Measurements from ENCODE around the gene MTIF3. TPM values are rescaled to one million over a fixed set of nuclear protein-coding genes. Genes with fewer than 3 reads are reported as not detected.

MTIF3 gene
- polyA plus RNA-seq, 1 experiment = 32.7 TPM

GRCh38 chr13:27432611-27433210 is 17.7 kb downstream of the MTIF3 start:
- Histone ChIP-seq H3K27me3 (ENCODE audit: control insufficient read depth, insufficient read depth, low read length) (no peaks in the 10 kb centered on the region), H3K36me3 (ENCODE audit: control insufficient read depth, insufficient read depth, low read length) (peaks cover 13% of the 10 kb centered on the region), H3K4me3 (ENCODE audit: low read depth, low read length) (no peak overlapping the region)
- DNase-seq (ENCODE audit: low read depth) = no peak
- no peak for TF ChIP-seq CTCF (IDR thresholded peaks at IDR 0.05; ENCODE audit: insufficient read depth, low read depth, low read length)
- ChIA-PET CTCF (interaction anchor here (0.6 kb wide), 1 partner anchor 394 kb away, joined by 3 read pairs; no protein-coding TSS in a partner anchor), POLR2A (no interaction called here)

GRCh38 chr13:27432180-27432579 is 18.2 kb downstream of the MTIF3 start:
- ChIA-PET CTCF (interaction anchor here (1.0 kb wide), 1 partner anchor 30 kb away, joined by 3 read pairs; no protein-coding TSS in a partner anchor), POLR2A (no interaction called here)
- H3K4me3 ChIP-seq (ENCODE audit: low read depth, low read length) = no peak overlapping the region
- peaks cover 13% of the 10 kb centered on the region for H3K36me3 ChIP-seq (ENCODE audit: control insufficient read depth, insufficient read depth, low read length)
- no peak for DNase-seq (ENCODE audit: low read depth)
- H3K27me3 ChIP-seq (ENCODE audit: control insufficient read depth, insufficient read depth, low read length) = no peaks in the 10 kb centered on the region
- TF ChIP-seq CTCF (IDR thresholded peaks at IDR 0.05; ENCODE audit: insufficient read depth, low read depth, low read length) = no peak

- Histone ChIP-seq H3K36me3 (ENCODE audit: control insufficient read depth, insufficient read depth, low read length) (peaks cover 11% of the 10 kb centered on the region), H3K27me3 (ENCODE audit: control insufficient read depth, insufficient read depth, low read length) (no peaks in the 10 kb centered on the region), H3K4me3 (ENCODE audit: low read depth, low read length) (no peak overlapping the region)
- TF ChIP-seq CTCF (IDR thresholded peaks at IDR 0.05; ENCODE audit: insufficient read depth, low read depth, low read length) = no peak
- DNase-seq (ENCODE audit: low read depth) = no peak
- ChIA-PET POLR2A (no interaction called here), CTCF (interaction anchor here (1.1 to 1.6 kb wide), 4 partner anchors 21 to 400 kb away, joined by 3 to 5 read pairs (median 5); no protein-coding TSS in a partner anchor)
Measured at GRCh38 chr13:27428160-27428559, 22.2 kb downstream of the MTIF3 start.

GRCh38 chr13:27427641-27428040 is 22.7 kb downstream of the MTIF3 start:
- CTCF ChIA-PET = interaction anchor here (0.7 to 1.6 kb wide), 5 partner anchors 21 to 400 kb away, joined by 3 to 5 read pairs (median 5); no protein-coding TSS in a partner anchor
- no peak for DNase-seq (ENCODE audit: low read depth)

More at GRCh38 chr13:27427641-27428040, 22.7 kb downstream of the MTIF3 start:
- Histone ChIP-seq H3K36me3 (ENCODE audit: control insufficient read depth, insufficient read depth, low read length) (peaks cover 9% of the 10 kb centered on the region), H3K4me3 (ENCODE audit: low read depth, low read length) (no peak overlapping the region), H3K27me3 (ENCODE audit: control insufficient read depth, insufficient read depth, low read length) (no peaks in the 10 kb centered on the region)
- TF ChIP-seq CTCF (IDR thresholded peaks at IDR 0.05; ENCODE audit: insufficient read depth, low read depth, low read length) = no peak
- POLR2A ChIA-PET = no interaction called here

Measured in BJ (cell line).